K562 (cell line): ENCODE measurements around the gene CISTR. TPM values are rescaled to one million over a fixed set of nuclear protein-coding genes. Genes with fewer than 3 reads are reported as not detected.

Experiments used
- ATAC-seq: fragments of 200-7000 bp; cut with Tn5 transposase; 3 replicates; pipeline ENCODE4 v1.9.1; 2020; ENCODE audit warnings: moderate library complexity
- BruUV-seq: library from RNA; stranded (reverse); fragments of 400-500 nt; replicated peaks from 2 replicates; lab custom pipeline; 2021; lab: Mats Ljungman, UMichigan
- CTCF ChIA-PET: fragments of 300-600 bp; formaldehyde crosslinking; extraction: SDS; loops from one replicate; lab custom pipeline; 2021; ENCODE audit warnings: low intra/inter-chr PET ratio; lab: Yijun Ruan, JAX
- POLR2A ChIA-PET: fragments of 300-600, 350-650 bp; sonication (Branson Sonifier 250); formaldehyde crosslinking; extraction: SDS; loops from one replicate; lab custom pipeline; 2021; ENCODE audit warnings: antibody characterized with exemption, inconsistent platforms; lab: Yijun Ruan, JAX
- DNase-seq, 4 experiments: peaks; one replicate each; pipeline versions ENCODE4 v3.0.0 to v3.0.0-alpha.2; 2011 to 2018; ENCODE audit warnings: low spot score in 3 of 4, mixed read lengths in 3 of 4; ENCODE audit errors: extremely low read depth in 1 of 4
- FAIRE-seq: peaks from 2 replicates; lab custom pipeline; 2011; peaks lifted over from hg19 to GRCh38; lab: Jason Lieb, UNC
- H2AFZ ChIP-seq: 2 replicates; pipeline ENCODE4 v1.6.0; 2011; ENCODE audit warnings: low read depth, low read length, control low read depth, inconsistent platforms
- H3K27ac ChIP-seq: fragments of 200-600 bp; 3 replicates; pipeline ENCODE4 v1.8.0; 2011; ENCODE audit warnings: low read depth, mild to moderate bottlenecking, control low read depth, inconsistent platforms, low read length, moderate library complexity, mixed read lengths; ENCODE audit errors: extremely low read depth
- H3K27me3 ChIP-seq, 2 experiments: fragments of 300-600 bp in 1 of 2; 2 replicates in 1 of 2; 3 replicates in 1 of 2; pipeline versions ENCODE4 v1.6.0 to v1.8.0; 2011; ENCODE audit warnings: inconsistent platforms in 2 of 2, low read length in 2 of 2, mild to moderate bottlenecking in 1 of 2, mixed read lengths in 1 of 2, moderate library complexity in 1 of 2; ENCODE audit not compliant: control insufficient read depth in 2 of 2, insufficient read depth in 2 of 2
- H3K36me3 ChIP-seq: fragments of 300-600 bp; 3 replicates; pipeline ENCODE4 v1.8.0; 2011; ENCODE audit warnings: mild to moderate bottlenecking, low read length, inconsistent platforms; ENCODE audit not compliant: control insufficient read depth, insufficient read depth
- H3K4me1 ChIP-seq, 2 experiments: fragments of 200-600 bp in 1 of 2; replicated peaks in 1 of 2; 2 replicates in 1 of 2; 3 replicates in 1 of 2; pipeline versions ENCODE4 v1.5.1 to v1.8.0; 2011; ENCODE audit warnings: inconsistent platforms in 2 of 2, low read length in 2 of 2, mild to moderate bottlenecking in 1 of 2, mixed read lengths in 1 of 2, moderate library complexity in 1 of 2; ENCODE audit not compliant: control insufficient read depth in 2 of 2, insufficient read depth in 2 of 2
- H3K4me2 ChIP-seq: 2 replicates; pipeline ENCODE4 v1.6.1; 2011; ENCODE audit warnings: low read length, control low read depth, inconsistent platforms, mixed read lengths; ENCODE audit not compliant: insufficient read depth
- H3K4me3 ChIP-seq: fragments of 200-600 bp; sonication (generic), shearing (Covaris generic); 2 replicates; pipeline ENCODE4 v1.5.1; 2016; ENCODE audit warnings: control low read depth, inconsistent platforms
- H3K79me2 ChIP-seq: fragments of 200-600 bp; 3 replicates; pipeline ENCODE4 v1.8.0; 2011; ENCODE audit warnings: low read length, inconsistent platforms; ENCODE audit not compliant: control insufficient read depth, insufficient read depth
- H3K9ac ChIP-seq, 2 experiments: 2 replicates each; pipeline versions ENCODE4 v1.6.0 to v1.6.1; 2011; ENCODE audit warnings: low read depth in 2 of 2, low read length in 2 of 2, control low read depth in 1 of 2, inconsistent platforms in 1 of 2, mild to moderate bottlenecking in 1 of 2, mixed read lengths in 1 of 2; ENCODE audit not compliant: insufficient read depth in 1 of 2
- H3K9me1 ChIP-seq: one replicate; pipeline ENCODE4 v1.6.0; 2011; ENCODE audit warnings: inconsistent platforms, mild to moderate bottlenecking, low read length, moderate library complexity; ENCODE audit not compliant: control insufficient read depth, insufficient read depth
- H3K9me3 ChIP-seq: replicated peaks from 2 replicates; pipeline ENCODE4 v1.5.1; 2011; ENCODE audit warnings: low read depth, low read length, inconsistent platforms; ENCODE audit not compliant: control insufficient read depth, insufficient read depth
- H4K20me1 ChIP-seq: replicated peaks from 2 replicates; pipeline ENCODE4 v1.6.1; 2011; ENCODE audit warnings: low read length, inconsistent platforms, mixed read lengths; ENCODE audit not compliant: control insufficient read depth, insufficient read depth
- ETV5 ChIP-seq: sonication (generic); formaldehyde crosslinking; IDR thresholded peaks from 2 replicates; pipeline ENCODE4 v1.4.0; 2020; ENCODE audit warnings: low read depth, mild to moderate bottlenecking, missing genetic modification reagents
- HCFC1 ChIP-seq: IDR thresholded peaks from 2 replicates; pipeline ENCODE4 v1.6.1; 2012; ENCODE audit warnings: low read depth, low read length, improper control_type of control experiment
- HSF4 ChIP-seq: fragments of 250-450 bp; sonication (Bioruptor Pico); IDR thresholded peaks from 2 replicates; pipeline ENCODE4 v2.1.2; 2022; ENCODE audit warnings: mild to moderate bottlenecking, moderate library complexity, borderline replicate concordance
- ILK ChIP-seq: fragments of 450-650 bp; IDR thresholded peaks from 2 replicates; pipeline ENCODE4 v1.6.1; 2016; ENCODE audit warnings: missing genetic modification characterization, low read depth, mild to moderate bottlenecking, missing compliant biosample characterization, moderate library complexity, borderline replicate concordance
- POLR2AphosphoS2 ChIP-seq: IDR thresholded peaks from 2 replicates; pipeline ENCODE4 v1.6.1; 2012; ENCODE audit warnings: low read length, improper control_type of control experiment
- WGBS: fragments of 100-300 bp; shearing (Covaris generic); methylation state at CpG from one replicate; pipeline ENCODE4 v1.1.6; 2016; ENCODE audit warnings: low coverage, mixed read lengths; ENCODE audit not compliant: insufficient coverage; ENCODE audit errors: missing lambda C conversion rate; 5-methylcytosine and 5-hydroxymethylcytosine counted together
- in situ Hi-C: fragments of 300-500 bp; cut with MboI; formaldehyde crosslinking; loops from 4 replicates; pipeline ENCODE4 v1.15.0; 2018; ENCODE audit warnings: inconsistent platforms, mixed read lengths
- intact Hi-C: fragments of 100-400 bp; cut with micrococcal nuclease; formaldehyde crosslinking; loops from 2 replicates; pipeline ENCODE4 v1.14.2; 2022
- polyA plus RNA-seq, 8 experiments: library from polyadenylated mRNA; depleted of rRNA in 4 of 8; stranded (reverse) in 5 of 8; unstranded in 3 of 8; fragments of >200 nt; fragmentation: Nextera tagmentation in 2 of 8; fragmentation: Illumina TruSeq in 1 of 8; extraction: Ambion mirVana in 2 of 8; extraction: Trizol in 1 of 8; gene quantifications; 2 replicates each; pipeline versions ENCODE4 v1.2.1 to v1.2.3, GENCODE V29; 2011 to 2014; ENCODE audit warnings: inconsistent platforms in 1 of 8, missing spikeins in 1 of 8
- total RNA-seq, 7 experiments: library from RNA; depleted of rRNA in 6 of 7; stranded (reverse); fragments of >200 nt in 6 of 7; fragmentation: Illumina TruSeq in 2 of 7; extraction: Trizol in 2 of 7; gene quantifications; 2 replicates each; pipeline versions ENCODE4 v1.2.1 to v1.2.3, GENCODE V29; 2011 to 2021; ENCODE audit warnings: low replicate concordance in 1 of 7

CISTR gene
- total and polyA plus RNA-seq, 9 of the 15 experiments (the other 6 are each of a cell fraction or from before 2014, with no cell fraction given): not detected

DNA sequence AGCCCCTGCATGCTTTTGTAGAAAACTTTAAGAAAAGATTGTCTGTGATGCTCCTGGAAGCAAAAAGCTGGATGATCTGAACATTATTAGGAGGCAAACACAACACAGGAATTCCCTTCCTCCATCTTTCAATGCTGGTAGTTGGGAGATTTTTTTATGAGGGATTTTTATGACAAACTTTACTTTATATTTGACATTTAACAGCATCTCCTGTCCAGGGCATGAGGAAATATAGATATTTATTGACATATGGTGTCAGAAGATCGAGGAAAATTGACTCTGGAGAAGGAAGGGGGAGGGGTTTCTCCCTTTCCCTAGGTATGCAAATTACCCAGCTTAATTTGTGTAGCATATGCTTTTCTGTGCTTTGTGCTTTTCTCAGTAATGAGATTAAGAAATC, 37.8 kb upstream of the CISTR start:
- Histone ChIP-seq H3K27ac (no peak overlapping the region), H2AFZ (no peak overlapping the region), H3K9ac (no peak overlapping the region), H3K36me3 (no peaks in the 10 kb centered on the region), H3K9me3 (no peaks in the 10 kb centered on the region), H3K79me2 (no peaks in the 10 kb centered on the region), H3K4me3 (no peak overlapping the region), H3K4me2 (no peak overlapping the region), H3K4me1 (no peaks in the 10 kb centered on the region), H3K27me3 (peaks cover 0 to 11% of the 10 kb centered on the region in 2 experiments; a peak in 3 of 5 replicates), H3K9me1 (no peaks in the 10 kb centered on the region), H4K20me1 (no peaks in the 10 kb centered on the region)
- ATAC-seq (no peak), FAIRE-seq (no peak), DNase-seq (no peak)
- POLR2A ChIA-PET: no interaction called here
- WGBS: 0% methylated on average over 1 of the region's 1 CpG
- in situ Hi-C loops (no loop called here), intact Hi-C loops (no loop called here)
- TF ChIP-seq HCFC1: no peak
- TF ChIP-seq ETV5 (CRISPR knock-in tag): no peak
- CTCF ChIA-PET: no interaction called here
- BruUV-seq: no TSS peak

DNA sequence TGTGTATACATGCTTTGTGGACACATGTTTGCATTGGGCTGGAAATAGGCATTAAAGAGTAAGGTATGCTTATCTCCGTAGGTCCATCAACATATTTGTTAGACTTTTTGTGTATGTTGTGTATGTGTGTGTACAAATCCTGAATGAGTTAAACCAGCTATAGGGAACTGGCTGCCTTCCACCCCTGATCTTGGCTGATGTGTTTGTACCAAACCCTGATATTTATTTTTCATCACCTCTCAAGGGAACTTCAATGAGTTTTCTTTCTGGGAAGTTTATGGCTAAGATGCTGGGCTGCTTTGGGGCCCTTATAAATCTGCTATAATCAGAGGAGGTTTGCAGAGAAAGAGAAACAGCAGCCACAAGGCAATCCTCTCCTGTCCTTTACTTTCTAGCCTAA, 37.1 kb upstream of the CISTR start:
- FAIRE-seq: no peak
- CTCF ChIA-PET: no interaction called here
- no TSS peak for BruUV-seq
- intact Hi-C loops: no loop called here
- TF ChIP-seq ILK (tag): no peak
- no peak for TF ChIP-seq HSF4 (CRISPR knock-in tag)
- TF ChIP-seq POLR2AphosphoS2: no peak
- POLR2A ChIA-PET: interaction anchor here (1.4 kb wide), 1 partner anchor 9 kb away, joined by 4 read pairs; no protein-coding TSS in a partner anchor
- no peak overlapping the region for H3K27ac ChIP-seq
- in situ Hi-C loops: no loop called here
- no peaks in the 10 kb centered on the region for H3K36me3 ChIP-seq
- no peak for ATAC-seq
- H2AFZ ChIP-seq: no peak overlapping the region
- WGBS: 0% methylated on average over 1 of the region's 1 CpG
- H3K4me3 ChIP-seq: no peak overlapping the region
- H3K4me1 ChIP-seq: no peaks in the 10 kb centered on the region
- H3K79me2 ChIP-seq: no peaks in the 10 kb centered on the region
- DNase-seq: no peak
- no peaks in the 10 kb centered on the region for H3K9me1 ChIP-seq
- H3K9ac ChIP-seq: no peak overlapping the region
- no peaks in the 10 kb centered on the region for H4K20me1 ChIP-seq
- no peaks in the 10 kb centered on the region for H3K9me3 ChIP-seq
- no peak overlapping the region for H3K4me2 ChIP-seq
- H3K27me3 ChIP-seq: peaks cover 0 to 11% of the 10 kb centered on the region in 2 experiments; a peak in 3 of 5 replicates
